ENCODE data around the gene SH3TC1.

GRCh38 chr4:8203052-8203401, 3.9 kb downstream of the SH3TC1 start:
- TF ChIP-seq CTCF (IDR thresholded peaks at IDR 0.05; ENCODE audit: insufficient read depth, low read length): no peak
- no peak for TF ChIP-seq REST (IDR thresholded peaks at IDR 0.05; ENCODE audit: insufficient replicate concordance, low read depth)
- no peak for TF ChIP-seq POLR2AphosphoS5 (IDR thresholded peaks at IDR 0.05; ENCODE audit: low read depth)
